ENCODE results near the gene HGFAC.

The HGFAC gene

GRCh38 chr4:3442460-3442958, 741 bp downstream of the HGFAC start:
- H3K4me3 Mint-ChIP-seq, result no peak overlapping the region
- no peaks in the 10 kb centered on the region for H3K27me3 Mint-ChIP-seq
- H3K9me3 Mint-ChIP-seq, result no peaks in the 10 kb centered on the region
- H3K36me3 Mint-ChIP-seq (ENCODE audit: insufficient read depth), result no peaks in the 10 kb centered on the region
- ATAC-seq (replicated peaks; ENCODE audit: extremely low read depth, poor library complexity, severe bottlenecking) (no peak), DNase-seq (ENCODE audit: low spot score in 2 of 2) (no peak)
- H3K4me1 Mint-ChIP-seq, result no peaks in the 10 kb centered on the region
- no peak overlapping the region for H3K27ac Mint-ChIP-seq (ENCODE audit: low read depth)

- DNase-seq (ENCODE audit: low spot score in 2 of 2), result peak; percentile 59 to 66
- H3K9me3 Mint-ChIP-seq, result no peaks in the 10 kb centered on the region
- ATAC-seq (replicated peaks; ENCODE audit: extremely low read depth, poor library complexity, severe bottlenecking), result peak; percentile 69
- H3K27ac Mint-ChIP-seq (ENCODE audit: low read depth), result no peak overlapping the region
- H3K4me3 Mint-ChIP-seq, result no peak overlapping the region
- H3K27me3 Mint-ChIP-seq, result no peaks in the 10 kb centered on the region
- H3K36me3 Mint-ChIP-seq (ENCODE audit: insufficient read depth), result no peaks in the 10 kb centered on the region
- H3K4me1 Mint-ChIP-seq, result no peaks in the 10 kb centered on the region
Measured at GRCh38 chr4:3442959-3443749, 1.4 kb downstream of the HGFAC start.

GRCh38 chr4:3443750-3444309, 2.1 kb downstream of the HGFAC start:
- peak; percentile 16 for ATAC-seq (replicated peaks; ENCODE audit: extremely low read depth, poor library complexity, severe bottlenecking)
- no peak for DNase-seq (ENCODE audit: low spot score in 2 of 2)
- no peaks in the 10 kb centered on the region for H3K4me1 Mint-ChIP-seq
- no peaks in the 10 kb centered on the region for H3K27me3 Mint-ChIP-seq
- H3K36me3 Mint-ChIP-seq (ENCODE audit: insufficient read depth), result no peaks in the 10 kb centered on the region
- no peak overlapping the region for H3K27ac Mint-ChIP-seq (ENCODE audit: low read depth)
- H3K4me3 Mint-ChIP-seq, result no peak overlapping the region
- H3K9me3 Mint-ChIP-seq, result no peaks in the 10 kb centered on the region

- Mint-ChIP-seq H3K27ac (ENCODE audit: low read depth) (no peak overlapping the region), H3K4me1 (no peaks in the 10 kb centered on the region), H3K9me3 (no peaks in the 10 kb centered on the region), H3K36me3 (ENCODE audit: insufficient read depth) (no peaks in the 10 kb centered on the region), H3K27me3 (no peaks in the 10 kb centered on the region), H3K4me3 (no peak overlapping the region)
- DNase-seq (ENCODE audit: low spot score in 2 of 2) (no peak), ATAC-seq (replicated peaks; ENCODE audit: extremely low read depth, poor library complexity, severe bottlenecking) (no peak)
Measured at GRCh38 chr4:3444351-3445110, 2.8 kb downstream of the HGFAC start.

- ATAC-seq (replicated peaks; ENCODE audit: extremely low read depth, poor library complexity, severe bottlenecking), result no peak
Measured at GRCh38 chr4:3445111-3445820, 3.5 kb downstream of the HGFAC start.

GRCh38 chr4:3445829-3446545, 4.2 kb downstream of the HGFAC start:
- no peak overlapping the region for H3K27ac Mint-ChIP-seq (ENCODE audit: low read depth)
- no peak overlapping the region for H3K4me3 Mint-ChIP-seq
- H3K27me3 Mint-ChIP-seq, result no peaks in the 10 kb centered on the region
- H3K36me3 Mint-ChIP-seq (ENCODE audit: insufficient read depth), result peaks cover 2% of the 10 kb centered on the region
- H3K4me1 Mint-ChIP-seq, result no peaks in the 10 kb centered on the region
- H3K9me3 Mint-ChIP-seq, result no peaks in the 10 kb centered on the region
- no peak for DNase-seq (ENCODE audit: low spot score in 2 of 2)
- ATAC-seq (replicated peaks; ENCODE audit: extremely low read depth, poor library complexity, severe bottlenecking), result no peak

More at GRCh38 chr4:3445111-3445820, 3.5 kb downstream of the HGFAC start:
- no peak overlapping the region for H3K4me3 Mint-ChIP-seq
- H3K27me3 Mint-ChIP-seq, result no peaks in the 10 kb centered on the region
- no peaks in the 10 kb centered on the region for H3K36me3 Mint-ChIP-seq (ENCODE audit: insufficient read depth)
- DNase-seq (ENCODE audit: low spot score in 2 of 2), result no peak
- no peaks in the 10 kb centered on the region for H3K9me3 Mint-ChIP-seq
- H3K27ac Mint-ChIP-seq (ENCODE audit: low read depth), result no peak overlapping the region
- no peaks in the 10 kb centered on the region for H3K4me1 Mint-ChIP-seq

GRCh38 chr4:3446631-3447320, 5.0 kb downstream of the HGFAC start:
- no peak overlapping the region for H3K4me3 Mint-ChIP-seq
- no peaks in the 10 kb centered on the region for H3K27me3 Mint-ChIP-seq
- H3K4me1 Mint-ChIP-seq, result no peaks in the 10 kb centered on the region
- DNase-seq (ENCODE audit: low spot score in 2 of 2) (no peak), ATAC-seq (replicated peaks; ENCODE audit: extremely low read depth, poor library complexity, severe bottlenecking) (no peak)
- H3K36me3 Mint-ChIP-seq (ENCODE audit: insufficient read depth), result peaks cover 2% of the 10 kb centered on the region
- H3K27ac Mint-ChIP-seq (ENCODE audit: low read depth), result no peak overlapping the region
- H3K9me3 Mint-ChIP-seq, result no peaks in the 10 kb centered on the region

GRCh38 chr4:3447431-3448395, 5.9 kb downstream of the HGFAC start:
- no peaks in the 10 kb centered on the region for H3K4me1 Mint-ChIP-seq

GRCh38 chr4:3449047-3449573, 7.3 kb downstream of the HGFAC start:
- DNase-seq (ENCODE audit: low spot score in 2 of 2), result no peak
- ATAC-seq (replicated peaks; ENCODE audit: extremely low read depth, poor library complexity, severe bottlenecking), result no peak
- H3K27ac Mint-ChIP-seq (ENCODE audit: low read depth), result no peak overlapping the region
- peaks cover 2% of the 10 kb centered on the region for H3K36me3 Mint-ChIP-seq (ENCODE audit: insufficient read depth)
- H3K4me1 Mint-ChIP-seq, result no peaks in the 10 kb centered on the region
- H3K27me3 Mint-ChIP-seq, result no peaks in the 10 kb centered on the region
- H3K9me3 Mint-ChIP-seq, result no peaks in the 10 kb centered on the region
- H3K4me3 Mint-ChIP-seq, result no peak overlapping the region

More at GRCh38 chr4:3447431-3448395, 5.9 kb downstream of the HGFAC start:
- peaks cover 2% of the 10 kb centered on the region for H3K36me3 Mint-ChIP-seq (ENCODE audit: insufficient read depth)
- H3K4me3 Mint-ChIP-seq, result no peak overlapping the region
- ATAC-seq (replicated peaks; ENCODE audit: extremely low read depth, poor library complexity, severe bottlenecking), result no peak
- no peak for DNase-seq (ENCODE audit: low spot score in 2 of 2)
- no peaks in the 10 kb centered on the region for H3K9me3 Mint-ChIP-seq
- H3K27me3 Mint-ChIP-seq, result no peaks in the 10 kb centered on the region
- no peak overlapping the region for H3K27ac Mint-ChIP-seq (ENCODE audit: low read depth)

- no peaks in the 10 kb centered on the region for H3K27me3 Mint-ChIP-seq
- ATAC-seq (replicated peaks; ENCODE audit: extremely low read depth, poor library complexity, severe bottlenecking), result no peak
- peaks cover under 1% of the 10 kb centered on the region for H3K9me3 Mint-ChIP-seq
- H3K27ac Mint-ChIP-seq (ENCODE audit: low read depth), result no peak overlapping the region
- H3K4me1 Mint-ChIP-seq, result no peaks in the 10 kb centered on the region
- no peak overlapping the region for H3K4me3 Mint-ChIP-seq
- DNase-seq (ENCODE audit: low spot score in 2 of 2), result no peak
- H3K36me3 Mint-ChIP-seq (ENCODE audit: insufficient read depth), result peaks cover 2% of the 10 kb centered on the region
Measured at GRCh38 chr4:3449574-3450534, 8.1 kb downstream of the HGFAC start.

Data from central memory CD8-positive, alpha-beta T cell (primary cell).